Ovary (tissue), 3 donors: ENCODE results near the gene ARV1.

Experiments
- EP300 ChIP-seq: sonication (generic); formaldehyde crosslinking; IDR thresholded peaks from one replicate; pipeline ENCODE4 v1.6.1; 2017; ENCODE audit warnings: antibody characterized with exemption
- POLR2A ChIP-seq: fragments of 450-650 bp; IDR thresholded peaks from one replicate; pipeline ENCODE4 v1.6.1; 2017; ENCODE audit warnings: antibody characterized with exemption, mild to moderate bottlenecking, moderate library complexity
- TF ChIP-seq, protein P1 (sequence below), 3 donors: fragments of 450-650 bp in 2 of 3; fragments of 200-600 bp in 1 of 3; IDR thresholded peaks; one replicate each; pipeline versions ENCODE4 v1.5.1 to v1.8.0; 2016 to 2022; ENCODE audit warnings: antibody characterized with exemption in 3 of 3, mild to moderate bottlenecking in 1 of 3
- donor health status: DM: no; HTN: no; CAD: no.

DNA sequence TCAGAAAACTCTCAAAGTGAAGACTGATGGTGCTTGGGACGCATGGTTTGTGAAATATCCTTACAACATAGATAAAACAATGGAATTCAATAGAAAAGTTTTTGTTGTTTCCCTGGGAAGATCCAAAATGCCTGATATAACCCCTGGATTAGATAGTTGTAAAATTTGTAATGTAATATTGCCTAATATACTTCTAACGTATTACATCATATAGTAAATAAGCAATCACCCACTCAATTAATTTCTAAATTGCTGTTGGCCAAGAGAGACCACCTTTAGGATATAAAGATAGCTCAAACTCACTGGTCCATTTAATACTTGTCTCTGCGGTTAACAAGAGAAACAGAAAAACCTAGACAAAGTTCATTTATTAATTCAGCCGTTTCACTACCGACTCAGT is 42.4 kb upstream of the ARV1 start:
- TF ChIP-seq, protein P1, sequence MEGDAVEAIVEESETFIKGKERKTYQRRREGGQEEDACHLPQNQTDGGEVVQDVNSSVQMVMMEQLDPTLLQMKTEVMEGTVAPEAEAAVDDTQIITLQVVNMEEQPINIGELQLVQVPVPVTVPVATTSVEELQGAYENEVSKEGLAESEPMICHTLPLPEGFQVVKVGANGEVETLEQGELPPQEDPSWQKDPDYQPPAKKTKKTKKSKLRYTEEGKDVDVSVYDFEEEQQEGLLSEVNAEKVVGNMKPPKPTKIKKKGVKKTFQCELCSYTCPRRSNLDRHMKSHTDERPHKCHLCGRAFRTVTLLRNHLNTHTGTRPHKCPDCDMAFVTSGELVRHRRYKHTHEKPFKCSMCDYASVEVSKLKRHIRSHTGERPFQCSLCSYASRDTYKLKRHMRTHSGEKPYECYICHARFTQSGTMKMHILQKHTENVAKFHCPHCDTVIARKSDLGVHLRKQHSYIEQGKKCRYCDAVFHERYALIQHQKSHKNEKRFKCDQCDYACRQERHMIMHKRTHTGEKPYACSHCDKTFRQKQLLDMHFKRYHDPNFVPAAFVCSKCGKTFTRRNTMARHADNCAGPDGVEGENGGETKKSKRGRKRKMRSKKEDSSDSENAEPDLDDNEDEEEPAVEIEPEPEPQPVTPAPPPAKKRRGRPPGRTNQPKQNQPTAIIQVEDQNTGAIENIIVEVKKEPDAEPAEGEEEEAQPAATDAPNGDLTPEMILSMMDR (IDR thresholded peaks at IDR 0.05): no peak
- TF ChIP-seq EP300: no peak
- TF ChIP-seq POLR2A: no peak
